Kidney tubule cell (primary cell): ENCODE results near the gene INPP5K.
"Not testable (repeated sequence)": the region's sequence is repeated elsewhere in the genome, so short reads cannot be mapped to it uniquely, and the experiment has no call there.

ENCODE experiments used
- DNase-seq: peaks from one replicate; pipeline ENCODE4 v3.0.0-alpha.2; 2018; ENCODE audit warnings: low spot score

Gene INPP5K

GRCh38 chr17:1546292-1546922 lies 30.0 kb upstream of the INPP5K start:
- DNase-seq, result no peak

DNA sequence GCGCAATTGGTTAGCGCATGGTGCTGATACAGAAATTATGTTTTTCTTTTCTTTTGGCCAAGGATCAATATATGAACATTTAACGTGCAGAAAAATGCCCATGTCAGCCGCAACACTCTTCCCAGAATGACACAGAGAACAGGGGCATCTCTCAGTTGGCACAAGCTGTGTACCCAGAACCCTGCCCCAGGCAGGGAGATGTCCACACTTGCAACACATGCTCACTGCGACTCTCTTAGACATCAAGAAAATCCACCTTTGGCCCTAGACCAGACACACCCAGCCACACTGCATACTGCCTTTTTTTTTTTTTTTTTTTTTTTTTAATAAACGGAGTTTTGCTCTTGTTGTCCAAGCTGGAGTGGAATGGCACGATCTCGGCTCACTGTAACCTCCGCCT lies 29.2 kb upstream of the INPP5K start:
- DNase-seq, result no peak

- DNase-seq, result no peak
These were observed 25.9 kb upstream of the INPP5K start for GRCh38 chr17:1542316-1542715.

DNA sequence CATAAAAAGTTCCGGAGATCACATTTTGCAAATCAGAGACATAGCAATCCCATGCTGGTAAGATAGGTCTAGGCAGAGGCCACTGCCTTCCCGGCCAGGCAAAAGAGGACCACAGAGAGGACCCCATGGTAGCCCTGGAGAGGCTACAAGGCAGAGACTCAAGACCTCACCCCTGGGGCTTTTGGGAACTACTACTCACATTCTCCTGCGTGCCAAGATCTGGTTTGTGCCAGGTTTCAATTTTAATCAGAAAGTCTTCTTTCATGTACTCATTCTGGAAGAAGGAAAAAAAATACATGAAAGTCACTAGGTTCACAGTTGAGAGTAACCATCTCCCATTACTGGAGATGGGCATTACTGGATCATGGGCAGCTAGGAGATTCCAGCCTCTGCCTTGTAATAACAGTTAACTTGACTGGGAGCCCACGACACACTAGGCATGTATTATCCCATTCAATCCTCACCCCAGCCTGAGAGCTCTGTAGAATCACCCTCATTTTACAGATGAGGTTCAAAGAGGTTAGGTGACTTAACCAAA lies 25.0 kb upstream of the INPP5K start:
- DNase-seq, result no peak

GRCh38 chr17:1539811-1540210 lies 23.4 kb upstream of the INPP5K start:
- no peak for DNase-seq

- DNase-seq, result no peak
These were observed 19.3 kb upstream of the INPP5K start for GRCh38 chr17:1535737-1536136.

DNA sequence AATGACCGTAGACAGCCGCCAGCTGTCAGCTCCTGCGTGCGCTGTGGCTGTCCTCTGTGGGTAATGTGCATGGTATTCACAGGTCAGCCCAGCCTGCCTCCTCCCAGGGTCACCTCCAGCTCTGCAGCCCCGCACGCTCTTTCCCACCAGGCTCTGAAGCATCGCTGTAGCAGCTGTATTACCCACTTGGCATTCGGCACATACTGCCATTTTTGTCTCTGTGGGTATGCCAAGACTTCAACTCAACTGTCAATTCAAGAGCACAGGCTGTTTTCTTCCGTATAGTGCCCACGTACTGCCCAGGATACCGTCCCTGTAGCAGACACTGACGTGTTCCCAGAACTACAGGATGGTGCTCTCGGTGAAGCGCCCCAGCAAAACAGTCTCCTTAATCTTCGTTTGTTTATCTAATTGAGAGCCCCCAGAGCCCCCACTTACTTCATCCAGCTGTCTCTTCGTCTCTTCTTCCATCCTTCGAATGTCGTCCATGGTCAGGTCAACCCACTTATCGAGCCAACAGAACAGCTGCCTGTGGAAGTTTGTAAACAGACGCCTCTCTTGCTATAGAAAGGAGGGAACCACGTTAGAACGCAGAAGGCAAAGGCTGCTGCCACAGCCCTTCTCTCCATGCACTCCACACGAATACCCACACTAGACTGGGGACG lies 17.4 kb upstream of the INPP5K start:
- no peak for DNase-seq

DNA sequence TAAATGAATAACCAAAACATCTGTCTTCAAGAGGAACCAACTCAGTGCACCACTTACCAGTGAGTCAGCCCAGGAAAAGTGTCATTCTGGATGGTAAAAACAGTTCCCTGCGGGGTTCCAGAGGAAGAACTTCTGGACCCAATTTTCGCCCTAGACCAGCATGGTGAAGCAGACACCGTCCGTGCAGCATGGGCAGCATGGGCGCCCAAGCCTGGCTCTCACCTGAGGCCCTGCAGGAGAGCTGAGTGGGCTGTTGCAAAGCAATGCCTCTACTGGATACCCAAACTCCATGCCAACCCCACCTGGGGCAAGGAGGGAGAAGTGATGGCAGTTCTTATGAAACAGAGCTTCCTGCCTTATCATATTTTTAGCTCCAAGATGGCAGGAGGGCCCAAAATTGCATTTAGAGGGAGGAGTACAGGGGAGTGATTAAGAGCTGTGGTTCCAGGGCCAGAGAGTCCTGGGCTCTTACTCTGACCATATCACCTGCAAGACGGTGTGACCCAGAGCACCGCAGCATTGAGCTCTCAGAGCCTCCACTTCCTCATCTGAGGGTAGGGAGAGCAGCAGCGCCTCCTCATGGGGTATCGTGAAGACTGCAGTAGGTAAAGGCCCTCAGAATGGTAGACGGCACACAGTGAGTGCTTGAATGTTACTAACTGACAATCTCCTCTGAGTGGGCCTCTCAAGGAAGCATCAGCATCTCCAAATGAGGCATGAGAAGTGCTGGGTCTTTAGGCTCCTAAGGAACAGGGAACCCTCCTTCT lies 16.6 kb upstream of the INPP5K start:
- DNase-seq, result no peak

- DNase-seq, result no peak
These were observed 13.5 kb upstream of the INPP5K start for GRCh38 chr17:1529863-1530262.

DNA sequence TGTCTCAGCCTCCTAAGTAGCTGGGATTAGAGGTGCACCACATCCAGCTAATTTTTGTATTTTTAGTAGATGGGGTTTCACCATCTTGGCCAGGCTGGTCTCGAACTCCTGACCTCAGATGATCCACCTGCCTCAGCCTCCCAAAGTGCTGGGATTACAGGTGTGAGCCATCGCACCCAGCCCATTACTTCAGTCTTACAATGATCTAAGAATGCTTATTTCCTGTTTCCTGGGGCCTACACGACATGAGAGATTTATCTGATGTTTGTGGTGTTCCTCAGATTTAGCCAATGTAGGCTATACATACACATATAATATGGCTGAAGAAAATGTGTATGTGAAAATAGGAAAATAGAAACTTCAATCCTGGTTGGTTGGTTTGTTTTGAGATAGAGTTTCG lies 10.5 kb upstream of the INPP5K start:
- not testable (repeated sequence) for DNase-seq

DNA sequence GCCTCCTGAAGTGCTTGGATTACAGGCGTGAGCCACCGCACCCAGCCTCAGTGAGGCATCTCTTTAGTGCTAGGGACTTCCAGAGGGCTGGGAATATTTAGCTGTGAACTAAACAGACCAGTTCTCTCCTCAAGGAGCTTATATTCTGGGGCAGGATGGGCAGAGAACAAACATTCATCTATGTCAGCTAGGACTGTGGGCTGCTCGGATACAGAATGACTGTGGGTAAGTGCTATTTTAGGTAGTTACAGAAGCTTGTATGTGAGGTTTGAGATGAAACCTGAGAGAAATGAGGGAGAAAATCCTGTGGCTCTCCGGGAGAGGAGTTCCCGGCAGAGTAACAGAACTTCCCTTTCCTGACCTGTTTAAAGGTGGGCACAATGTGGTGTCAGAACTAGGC lies 6.2 kb upstream of the INPP5K start:
- no peak for DNase-seq

GRCh38 chr17:1521086-1521640 lies 4.8 kb upstream of the INPP5K start:
- DNase-seq, result no peak

GRCh38 chr17:1519678-1520077 lies 3.3 kb upstream of the INPP5K start:
- DNase-seq, result no peak

DNA sequence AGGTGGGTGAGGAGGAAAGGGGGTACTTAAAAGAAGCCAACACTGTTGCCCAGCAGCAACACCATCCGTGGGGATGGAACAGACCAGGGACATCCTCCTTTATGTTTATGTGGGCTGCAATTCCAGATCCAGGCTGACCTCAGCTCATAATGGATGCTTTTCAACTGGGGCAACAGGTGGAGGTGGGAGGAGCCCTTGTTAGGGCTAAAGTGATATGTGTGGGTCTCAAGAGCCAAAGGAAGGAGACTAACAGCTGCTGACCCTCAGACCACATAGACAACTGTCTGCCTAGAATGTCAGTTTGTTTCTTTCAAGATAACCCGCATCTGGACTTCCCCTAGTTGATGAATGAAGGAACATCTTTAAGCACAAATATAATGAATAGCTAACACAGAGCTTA lies 2.0 kb upstream of the INPP5K start:
- no peak for DNase-seq

- peak; percentile 83 for DNase-seq
These were observed 598 bp downstream of the INPP5K start for GRCh38 chr17:1515640-1516387.

DNA sequence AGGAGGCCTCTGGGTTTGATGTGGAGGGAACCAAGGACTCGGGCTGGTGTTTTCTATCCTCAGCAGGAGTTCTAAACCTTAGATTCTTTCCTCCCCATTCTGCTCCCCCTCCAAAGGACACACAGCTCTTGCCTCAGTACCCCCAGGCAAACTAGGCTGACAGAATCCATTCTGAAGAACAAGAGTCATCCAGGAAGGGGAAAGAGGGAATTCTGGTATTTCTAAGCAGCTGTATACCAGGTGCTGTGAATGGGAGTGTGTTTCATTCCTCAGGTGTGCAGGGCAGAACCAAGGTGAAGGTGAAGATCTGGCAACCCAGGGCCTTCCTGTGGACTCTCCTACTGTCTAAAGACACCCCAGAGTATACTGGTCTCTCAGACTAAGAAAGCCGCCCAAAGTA lies 4.1 kb downstream of the INPP5K start:
- peak; percentile 19 for DNase-seq

DNA sequence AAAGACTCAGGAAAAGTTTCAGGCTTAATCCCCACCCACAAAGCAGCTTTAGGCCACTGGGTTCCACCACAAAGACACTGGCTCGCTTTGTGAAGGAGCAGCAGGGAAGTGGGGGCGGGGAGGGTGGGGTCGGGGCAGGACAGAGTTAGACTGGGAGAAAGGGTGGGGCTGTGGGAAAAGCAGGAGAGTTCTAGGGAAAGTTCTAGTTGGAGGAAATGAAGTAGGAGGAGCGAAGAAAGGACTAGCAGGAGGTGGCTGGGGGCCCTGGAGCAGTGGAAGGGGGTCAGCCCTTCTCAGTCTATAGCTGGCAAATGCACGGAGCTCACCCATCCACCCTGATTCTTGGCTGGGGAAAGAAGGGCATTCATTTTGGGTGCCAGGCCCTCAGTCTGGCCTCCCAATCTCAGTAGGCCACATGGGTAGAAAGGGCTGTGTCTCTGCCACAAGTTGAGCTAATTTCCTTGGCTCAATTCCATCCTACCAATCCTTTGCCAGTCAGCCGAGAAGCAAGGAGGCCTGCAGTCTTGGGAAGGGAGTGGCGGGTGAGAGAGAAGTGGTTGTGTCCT lies 4.6 kb downstream of the INPP5K start:
- peak; percentile 45 for DNase-seq

DNA sequence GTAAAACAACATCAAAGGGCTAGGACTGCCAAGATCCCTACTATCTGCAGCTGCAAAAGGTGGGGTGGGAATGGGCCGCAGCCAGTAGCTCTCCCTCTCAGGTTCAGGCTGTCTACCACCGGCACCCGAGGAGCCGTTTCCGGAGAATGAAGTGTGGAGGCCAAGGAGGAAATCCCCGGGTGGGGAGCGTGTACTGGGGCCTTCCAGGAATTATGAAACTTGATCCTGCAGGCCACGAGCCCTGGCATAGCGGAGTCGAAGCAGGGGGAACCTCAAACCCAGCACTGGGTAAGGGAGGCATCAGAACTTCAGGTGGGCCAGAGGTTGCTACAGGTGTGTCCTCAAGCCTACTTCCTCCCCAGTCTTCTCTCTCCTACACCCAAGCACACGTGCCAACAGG lies 5.1 kb downstream of the INPP5K start:
- no peak for DNase-seq

- DNase-seq, result no peak
These were observed 7.0 kb downstream of the INPP5K start for GRCh38 chr17:1509290-1509881.

- not testable (repeated sequence) for DNase-seq
These were observed 7.7 kb downstream of the INPP5K start for GRCh38 chr17:1508709-1509108.

- DNase-seq, result no peak
These were observed 9.7 kb downstream of the INPP5K start for GRCh38 chr17:1506649-1507267.
